ENCODE results near the gene SLC12A4. TPM values are rescaled to one million over a fixed set of nuclear protein-coding genes. Genes with fewer than 3 reads are reported as not detected.

The SLC12A4 gene
- total and polyA plus RNA-seq, 2 of the 13 experiments (the other 11 are each of a cell fraction or from before 2014, with no cell fraction given), result 65.1 to 84.3 TPM

DNA sequence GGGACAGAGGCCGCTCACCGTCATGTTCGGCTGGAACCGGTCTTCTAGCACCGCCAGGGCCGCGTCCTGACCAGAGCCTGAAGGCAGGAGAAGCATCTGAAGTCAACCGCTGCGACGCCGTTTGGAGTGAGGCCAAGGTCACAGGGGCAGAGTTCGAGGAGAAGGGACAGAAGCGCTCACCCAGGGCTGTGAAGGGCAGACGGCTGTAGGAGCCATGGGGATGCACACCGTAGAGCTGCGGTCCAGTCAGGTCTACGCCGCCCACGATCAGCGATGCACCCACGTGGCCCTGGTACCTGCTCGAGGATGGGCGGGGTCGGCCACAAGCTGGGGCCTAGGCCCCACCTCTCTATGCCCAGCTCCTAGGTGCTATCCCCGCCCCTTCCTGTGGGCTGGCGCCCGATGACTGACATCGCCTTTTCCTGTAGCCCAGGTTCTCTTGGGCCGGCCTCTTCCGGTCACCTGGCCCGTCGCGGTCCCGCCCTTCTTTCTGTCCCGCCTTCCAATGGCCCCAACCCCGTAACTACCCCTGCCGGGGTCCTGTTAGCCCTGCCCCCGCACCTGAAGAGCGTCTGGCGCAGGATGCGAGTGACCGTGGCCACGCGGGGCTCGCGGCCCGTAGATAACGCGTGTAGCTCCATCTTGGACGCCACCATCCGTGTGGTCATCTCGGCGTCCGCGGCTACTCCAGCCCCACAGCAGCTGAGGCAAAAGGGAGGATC is 32.9 kb downstream of the SLC12A4 start (continued):
- TF ChIP-seq, protein P1, sequence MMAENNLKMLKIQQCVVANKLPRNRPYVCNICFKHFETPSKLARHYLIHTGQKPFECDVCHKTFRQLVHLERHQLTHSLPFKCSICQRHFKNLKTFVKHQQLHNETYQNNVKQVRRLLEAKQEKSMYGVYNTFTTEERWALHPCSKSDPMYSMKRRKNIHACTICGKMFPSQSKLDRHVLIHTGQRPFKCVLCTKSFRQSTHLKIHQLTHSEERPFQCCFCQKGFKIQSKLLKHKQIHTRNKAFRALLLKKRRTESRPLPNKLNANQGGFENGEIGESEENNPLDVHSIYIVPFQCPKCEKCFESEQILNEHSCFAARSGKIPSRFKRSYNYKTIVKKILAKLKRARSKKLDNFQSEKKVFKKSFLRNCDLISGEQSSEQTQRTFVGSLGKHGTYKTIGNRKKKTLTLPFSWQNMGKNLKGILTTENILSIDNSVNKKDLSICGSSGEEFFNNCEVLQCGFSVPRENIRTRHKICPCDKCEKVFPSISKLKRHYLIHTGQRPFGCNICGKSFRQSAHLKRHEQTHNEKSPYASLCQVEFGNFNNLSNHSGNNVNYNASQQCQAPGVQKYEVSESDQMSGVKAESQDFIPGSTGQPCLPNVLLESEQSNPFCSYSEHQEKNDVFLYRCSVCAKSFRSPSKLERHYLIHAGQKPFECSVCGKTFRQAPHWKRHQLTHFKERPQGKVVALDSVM (CRISPR knock-in tag; IDR thresholded peaks at IDR 0.05), result no peak; the same call in 1 of the 2 replicates
- TF ChIP-seq TCF7 (IDR thresholded peaks at IDR 0.05; ENCODE audit: low read depth), result no peak
- peak; percentile 90 for TF ChIP-seq PHF8 (CRISPR knock-in tag; IDR thresholded peaks at IDR 0.05)
- TF ChIP-seq NFKB2 (CRISPR knock-in tag; IDR thresholded peaks at IDR 0.05; ENCODE audit: borderline replicate concordance), result peak; percentile 83; the same call in 1 of the 2 replicates
- no peak; the same call in none of the 2 replicates for TF ChIP-seq KLF11 (CRISPR knock-in tag; IDR thresholded peaks at IDR 0.05)
- TF ChIP-seq ZFY (CRISPR knock-in tag; IDR thresholded peaks at IDR 0.05), result peak; percentile 81
- TF ChIP-seq ZNF724P (CRISPR knock-in tag; IDR thresholded peaks at IDR 0.05; ENCODE audit: borderline replicate concordance), result peak; percentile 96
- peak; percentile 64 for TF ChIP-seq NKX3-1 (CRISPR knock-in tag; IDR thresholded peaks at IDR 0.05)
- TF ChIP-seq, protein P2, sequence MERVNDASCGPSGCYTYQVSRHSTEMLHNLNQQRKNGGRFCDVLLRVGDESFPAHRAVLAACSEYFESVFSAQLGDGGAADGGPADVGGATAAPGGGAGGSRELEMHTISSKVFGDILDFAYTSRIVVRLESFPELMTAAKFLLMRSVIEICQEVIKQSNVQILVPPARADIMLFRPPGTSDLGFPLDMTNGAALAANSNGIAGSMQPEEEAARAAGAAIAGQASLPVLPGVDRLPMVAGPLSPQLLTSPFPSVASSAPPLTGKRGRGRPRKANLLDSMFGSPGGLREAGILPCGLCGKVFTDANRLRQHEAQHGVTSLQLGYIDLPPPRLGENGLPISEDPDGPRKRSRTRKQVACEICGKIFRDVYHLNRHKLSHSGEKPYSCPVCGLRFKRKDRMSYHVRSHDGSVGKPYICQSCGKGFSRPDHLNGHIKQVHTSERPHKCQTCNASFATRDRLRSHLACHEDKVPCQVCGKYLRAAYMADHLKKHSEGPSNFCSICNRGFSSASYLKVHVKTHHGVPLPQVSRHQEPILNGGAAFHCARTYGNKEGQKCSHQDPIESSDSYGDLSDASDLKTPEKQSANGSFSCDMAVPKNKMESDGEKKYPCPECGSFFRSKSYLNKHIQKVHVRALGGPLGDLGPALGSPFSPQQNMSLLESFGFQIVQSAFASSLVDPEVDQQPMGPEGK (CRISPR knock-in tag; IDR thresholded peaks at IDR 0.05), result peak; percentile 93
- TF ChIP-seq DNMT3B (CRISPR knock-in tag; conservative IDR thresholded peaks at IDR 0.05), result no peak; the same call in 1 of the 2 replicates
- peak; percentile 69; the same call in 1 of the 2 replicates for TF ChIP-seq ZFYVE20 (CRISPR knock-in tag; IDR thresholded peaks at IDR 0.05; ENCODE audit: borderline replicate concordance, low read depth)
- TF ChIP-seq ZFP1 (CRISPR knock-in tag; IDR thresholded peaks at IDR 0.05), result peak; percentile 83; the same call in 1 of the 2 replicates
- TF ChIP-seq HOXA3 (CRISPR knock-in tag; IDR thresholded peaks at IDR 0.05), result peak; percentile 64
- TF ChIP-seq, protein P3, sequence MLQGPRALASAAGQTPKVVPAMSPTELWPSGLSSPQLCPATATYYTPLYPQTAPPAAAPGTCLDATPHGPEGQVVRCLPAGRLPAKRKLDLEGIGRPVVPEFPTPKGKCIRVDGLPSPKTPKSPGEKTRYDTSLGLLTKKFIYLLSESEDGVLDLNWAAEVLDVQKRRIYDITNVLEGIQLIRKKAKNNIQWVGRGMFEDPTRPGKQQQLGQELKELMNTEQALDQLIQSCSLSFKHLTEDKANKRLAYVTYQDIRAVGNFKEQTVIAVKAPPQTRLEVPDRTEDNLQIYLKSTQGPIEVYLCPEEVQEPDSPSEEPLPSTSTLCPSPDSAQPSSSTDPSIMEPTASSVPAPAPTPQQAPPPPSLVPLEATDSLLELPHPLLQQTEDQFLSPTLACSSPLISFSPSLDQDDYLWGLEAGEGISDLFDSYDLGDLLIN (CRISPR knock-in tag; IDR thresholded peaks at IDR 0.05; ENCODE audit: borderline replicate concordance), result peak; percentile 76; the same call in 1 of the 2 replicates
- TF ChIP-seq, protein P4, sequence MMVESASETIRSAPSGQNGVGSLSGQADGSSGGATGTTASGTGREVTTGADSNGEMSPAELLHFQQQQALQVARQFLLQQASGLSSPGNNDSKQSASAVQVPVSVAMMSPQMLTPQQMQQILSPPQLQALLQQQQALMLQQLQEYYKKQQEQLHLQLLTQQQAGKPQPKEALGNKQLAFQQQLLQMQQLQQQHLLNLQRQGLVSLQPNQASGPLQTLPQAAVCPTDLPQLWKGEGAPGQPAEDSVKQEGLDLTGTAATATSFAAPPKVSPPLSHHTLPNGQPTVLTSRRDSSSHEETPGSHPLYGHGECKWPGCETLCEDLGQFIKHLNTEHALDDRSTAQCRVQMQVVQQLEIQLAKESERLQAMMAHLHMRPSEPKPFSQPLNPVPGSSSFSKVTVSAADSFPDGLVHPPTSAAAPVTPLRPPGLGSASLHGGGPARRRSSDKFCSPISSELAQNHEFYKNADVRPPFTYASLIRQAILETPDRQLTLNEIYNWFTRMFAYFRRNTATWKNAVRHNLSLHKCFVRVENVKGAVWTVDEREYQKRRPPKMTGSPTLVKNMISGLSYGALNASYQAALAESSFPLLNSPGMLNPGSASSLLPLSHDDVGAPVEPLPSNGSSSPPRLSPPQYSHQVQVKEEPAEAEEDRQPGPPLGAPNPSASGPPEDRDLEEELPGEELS (CRISPR knock-in tag; IDR thresholded peaks at IDR 0.05), result peak; percentile 9; the same call in 1 of the 2 replicates
- TF ChIP-seq, protein P5, sequence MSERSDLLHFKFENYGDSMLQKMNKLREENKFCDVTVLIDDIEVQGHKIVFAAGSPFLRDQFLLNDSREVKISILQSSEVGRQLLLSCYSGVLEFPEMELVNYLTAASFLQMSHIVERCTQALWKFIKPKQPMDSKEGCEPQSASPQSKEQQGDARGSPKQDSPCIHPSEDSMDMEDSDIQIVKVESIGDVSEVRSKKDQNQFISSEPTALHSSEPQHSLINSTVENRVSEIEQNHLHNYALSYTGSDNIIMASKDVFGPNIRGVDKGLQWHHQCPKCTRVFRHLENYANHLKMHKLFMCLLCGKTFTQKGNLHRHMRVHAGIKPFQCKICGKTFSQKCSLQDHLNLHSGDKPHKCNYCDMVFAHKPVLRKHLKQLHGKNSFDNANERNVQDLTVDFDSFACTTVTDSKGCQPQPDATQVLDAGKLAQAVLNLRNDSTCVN (CRISPR knock-in tag; IDR thresholded peaks at IDR 0.05; ENCODE audit: borderline replicate concordance), result peak; percentile 71
- TF ChIP-seq ZNF468 (CRISPR knock-in tag; IDR thresholded peaks at IDR 0.05), result no peak
- TF ChIP-seq ZNF780A (CRISPR knock-in tag; IDR thresholded peaks at IDR 0.05), result no peak
- TF ChIP-seq, protein P6, sequence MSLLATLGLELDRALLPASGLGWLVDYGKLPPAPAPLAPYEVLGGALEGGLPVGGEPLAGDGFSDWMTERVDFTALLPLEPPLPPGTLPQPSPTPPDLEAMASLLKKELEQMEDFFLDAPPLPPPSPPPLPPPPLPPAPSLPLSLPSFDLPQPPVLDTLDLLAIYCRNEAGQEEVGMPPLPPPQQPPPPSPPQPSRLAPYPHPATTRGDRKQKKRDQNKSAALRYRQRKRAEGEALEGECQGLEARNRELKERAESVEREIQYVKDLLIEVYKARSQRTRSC (CRISPR knock-in tag; IDR thresholded peaks at IDR 0.05; ENCODE audit: low read depth), result no peak; the same call in 1 of the 2 replicates
- peak; percentile 72 for TF ChIP-seq TSC22D2 (CRISPR knock-in tag; IDR thresholded peaks at IDR 0.05; ENCODE audit: borderline replicate concordance)
